HT-29 (cell line): ENCODE results near the gene PKD1. TPM values are rescaled to one million over a fixed set of nuclear protein-coding genes. Genes with fewer than 3 reads are reported as not detected.

Source experiments
- small RNA-seq: library from RNA; depleted of rRNA; stranded (forward); fragments of <200 nt; gene quantifications from one replicate; pipeline ENCODE3, GENCODE V24; 2014
- total RNA-seq: library from RNA; depleted of rRNA; stranded (reverse); fragments of >200 nt; shearing (Covaris generic); gene quantifications from 2 replicates; pipeline ENCODE4 v1.2.3, GENCODE V29; 2014; rRNA removed

Gene PKD1
- total RNA-seq, 1 experiment from 2014 or later, result 74.7 TPM

Small RNA genes within 50 kb of the gene (small RNA-seq; reads per million reads assigned to genes)
- gene MIR1225 (not detected), gene MIR3180-5 (not detected), gene MIR4516 (not detected), gene RF00019 (not detected), gene SNORD60 (not detected)

Other genes starting within 250 kb of the PKD1 start
- not detected in 2 replicates for gene HS3ST6, start 217.5 kb downstream of the PKD1 start, total RNA-seq
- 31.7 and 35.7 TPM in 2 replicates for gene MSRB1, start 192.7 kb downstream of the PKD1 start, total RNA-seq
- gene RPL3L, start 181.2 kb downstream of the PKD1 start, total RNA-seq, result not detected in 2 replicates
- gene NDUFB10, start 176.4 kb downstream of the PKD1 start, total RNA-seq, result 415 and 426 TPM in 2 replicates
- 4,154 and 4,232 TPM in 2 replicates for gene RPS2, start 171.1 kb downstream of the PKD1 start, total RNA-seq
- not detected in 2 replicates for gene RNF151, start 169.0 kb downstream of the PKD1 start, total RNA-seq
- 134 and 140 TPM in 2 replicates for gene TBL3, start 163.8 kb downstream of the PKD1 start, total RNA-seq
- 141 and 161 TPM in 2 replicates for gene NOXO1, start 154.4 kb downstream of the PKD1 start, total RNA-seq
- gene GFER, start 151.7 kb downstream of the PKD1 start, total RNA-seq, result 51.7 and 70.3 TPM in 2 replicates
- 1.9 and 2.3 TPM in 2 replicates for gene SYNGR3, start 145.9 kb downstream of the PKD1 start, total RNA-seq
- 42.9 and 49.0 TPM in 2 replicates for gene ZNF598, start 126.1 kb downstream of the PKD1 start, total RNA-seq
- gene NPW, start 116.1 kb downstream of the PKD1 start, total RNA-seq, result 0.91 and 2.7 TPM in 2 replicates
- 258 and 259 TPM in 2 replicates for gene NHERF2, start 109.0 kb downstream of the PKD1 start, total RNA-seq
- 157 and 215 TPM in 2 replicates for gene NTHL1, start 88.1 kb downstream of the PKD1 start, total RNA-seq
- gene TSC2, start 87.9 kb downstream of the PKD1 start, total RNA-seq, result 75.1 and 85.0 TPM in 2 replicates
- 13.4 and 24.9 TPM in 2 replicates for gene RAB26, start 12.7 kb upstream of the PKD1 start, total RNA-seq
- gene TRAF7, start 19.9 kb upstream of the PKD1 start, total RNA-seq, result 166 and 170 TPM in 2 replicates
- 0.08 and 2.5 TPM in 2 replicates for gene CASKIN1, start 60.7 kb upstream of the PKD1 start, total RNA-seq
- 98.9 and 117 TPM in 2 replicates for gene MLST8, start 69.6 kb upstream of the PKD1 start, total RNA-seq
- gene BRICD5, start 75.0 kb upstream of the PKD1 start, total RNA-seq, result 33.6 and 34.6 TPM in 2 replicates
- 82.0 and 98.7 TPM in 2 replicates for gene PGP, start 78.9 kb upstream of the PKD1 start, total RNA-seq
- 83.8 and 87.2 TPM in 2 replicates for gene E4F1, start 87.7 kb upstream of the PKD1 start, total RNA-seq
- 0.99 and 3.1 TPM in 2 replicates for gene DNASE1L2, start 100.5 kb upstream of the PKD1 start, total RNA-seq
- 160 and 162 TPM in 2 replicates for gene ECI1, start 115.7 kb upstream of the PKD1 start, total RNA-seq
- gene RNPS1, start 132.2 kb upstream of the PKD1 start, total RNA-seq, result 213 and 226 TPM in 2 replicates
- under 0.01 and 2.5 TPM in 2 replicates for gene ABCA3, start 204.8 kb upstream of the PKD1 start, total RNA-seq